Ascending aorta (tissue), 2 donors: ENCODE measurements around the gene PCDHA1. TPM values are rescaled to one million over a fixed set of nuclear protein-coding genes. Genes with fewer than 3 reads are reported as not detected.
"Not testable (repeated sequence)": the region's sequence is repeated elsewhere in the genome, so short reads cannot be mapped to it uniquely, and the experiment has no call there.

Experiments used
- DNase-seq, 2 donors: peaks; one replicate each; pipeline ENCODE4 v3.0.0-alpha.2; 2019; ENCODE audit warnings: low spot score in 2 of 2
- H3K27ac ChIP-seq, 2 donors: fragments of 200-600 bp; sonication (generic); one replicate each; pipeline ENCODE4 v1.5.1; 2016 to 2017; ENCODE audit warnings: mild to moderate bottlenecking in 1 of 2
- H3K27me3 ChIP-seq: fragments of 200-600 bp; sonication (generic); one replicate; pipeline ENCODE4 v1.5.1; 2017
- H3K36me3 ChIP-seq, 2 donors: fragments of 200-600 bp; sonication (generic); one replicate each; pipeline ENCODE4 v1.5.1; 2016
- H3K4me1 ChIP-seq, 2 donors: fragments of 200-600 bp; sonication (generic); one replicate each; pipeline ENCODE4 v1.5.1; 2016 to 2017; ENCODE audit warnings: mild to moderate bottlenecking in 1 of 2
- H3K4me3 ChIP-seq, 2 donors: fragments of 200-600 bp; sonication (generic); one replicate each; pipeline ENCODE4 v1.5.1; 2016 to 2017; ENCODE audit warnings: mild to moderate bottlenecking in 1 of 2
- H3K9me3 ChIP-seq, 2 donors: fragments of 200-600 bp; sonication (generic); one replicate each; pipeline ENCODE4 v1.5.1; 2016
- intact Hi-C: fragments of 100-400 bp; cut with DNase I; formaldehyde crosslinking; loops from one replicate; pipeline ENCODE4 v1.15.1; 2023
- total RNA-seq: library from RNA; depleted of rRNA; stranded (reverse); fragments of >200 nt; gene quantifications from one replicate; pipeline ENCODE4 v1.1.0, GENCODE V29; 2016
- TF ChIP-seq, protein P1 (sequence below), 3 experiments: fragments of 200-600 bp in 2 of 3; fragments of 450-650 bp in 1 of 3; sonication (generic) in 2 of 3; IDR thresholded peaks; one replicate each; pipeline ENCODE4 v1.5.1; 2016 to 2019; ENCODE audit warnings: antibody characterized with exemption in 3 of 3, mild to moderate bottlenecking in 1 of 3, moderate library complexity in 1 of 3

PCDHA1 gene
- total RNA-seq, 1 donor from 2014 or later = not detected

- intact Hi-C loops = no loop called here
- H3K27ac ChIP-seq = no peak within 1 kb of the TSS
- DNase-seq = no peak
- no peaks in the 10 kb centered on the region for H3K27me3 ChIP-seq
- H3K36me3 ChIP-seq = no peaks in the 10 kb centered on the region
- H3K4me3 ChIP-seq = no peak within 1 kb of the TSS
- H3K4me1 ChIP-seq = no peaks in the 10 kb centered on the region
- H3K9me3 ChIP-seq = peaks cover 11 to 61% of the 10 kb centered on the region in 2 donors
- TF ChIP-seq, protein P1, sequence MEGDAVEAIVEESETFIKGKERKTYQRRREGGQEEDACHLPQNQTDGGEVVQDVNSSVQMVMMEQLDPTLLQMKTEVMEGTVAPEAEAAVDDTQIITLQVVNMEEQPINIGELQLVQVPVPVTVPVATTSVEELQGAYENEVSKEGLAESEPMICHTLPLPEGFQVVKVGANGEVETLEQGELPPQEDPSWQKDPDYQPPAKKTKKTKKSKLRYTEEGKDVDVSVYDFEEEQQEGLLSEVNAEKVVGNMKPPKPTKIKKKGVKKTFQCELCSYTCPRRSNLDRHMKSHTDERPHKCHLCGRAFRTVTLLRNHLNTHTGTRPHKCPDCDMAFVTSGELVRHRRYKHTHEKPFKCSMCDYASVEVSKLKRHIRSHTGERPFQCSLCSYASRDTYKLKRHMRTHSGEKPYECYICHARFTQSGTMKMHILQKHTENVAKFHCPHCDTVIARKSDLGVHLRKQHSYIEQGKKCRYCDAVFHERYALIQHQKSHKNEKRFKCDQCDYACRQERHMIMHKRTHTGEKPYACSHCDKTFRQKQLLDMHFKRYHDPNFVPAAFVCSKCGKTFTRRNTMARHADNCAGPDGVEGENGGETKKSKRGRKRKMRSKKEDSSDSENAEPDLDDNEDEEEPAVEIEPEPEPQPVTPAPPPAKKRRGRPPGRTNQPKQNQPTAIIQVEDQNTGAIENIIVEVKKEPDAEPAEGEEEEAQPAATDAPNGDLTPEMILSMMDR (IDR thresholded peaks at IDR 0.05) = no peak
Measured at GRCh38 chr5:140833993-140834392, 48.1 kb downstream of the PCDHA1 start, which contains the start of gene PCDHA7. PCDHA7 (plus strand) TSS chr5:140834269; CDS start chr5:140834384, 115 bp downstream.

DNA sequence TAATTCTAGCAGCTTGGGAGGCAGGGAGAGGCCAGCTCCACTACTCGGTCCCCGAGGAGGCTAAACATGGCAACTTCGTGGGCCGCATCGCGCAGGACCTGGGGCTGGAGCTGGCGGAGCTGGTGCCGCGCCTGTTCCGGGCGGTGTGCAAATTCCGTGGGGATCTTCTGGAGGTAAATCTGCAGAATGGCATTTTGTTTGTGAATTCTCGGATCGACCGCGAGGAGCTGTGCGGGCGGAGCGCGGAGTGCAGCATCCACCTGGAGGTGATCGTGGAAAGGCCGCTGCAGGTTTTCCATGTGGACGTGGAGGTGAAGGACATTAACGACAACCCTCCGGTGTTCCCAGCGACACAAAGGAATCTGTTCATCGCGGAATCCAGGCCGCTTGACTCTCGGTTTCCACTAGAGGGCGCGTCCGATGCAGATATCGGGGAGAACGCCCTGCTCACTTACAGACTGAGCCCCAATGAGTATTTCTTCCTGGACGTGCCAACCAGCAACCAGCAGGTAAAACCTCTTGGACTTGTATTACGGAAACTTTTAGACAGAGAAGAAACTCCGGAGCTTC is 48.6 kb downstream of the PCDHA1 start:
- H3K4me1 ChIP-seq, H3K27ac ChIP-seq, H3K27me3 ChIP-seq, H3K36me3 ChIP-seq, intact Hi-C loops, H3K4me3 ChIP-seq, DNase-seq: not testable (repeated sequence)
- peaks cover 11 to 59% of the 10 kb centered on the region in 2 donors for H3K9me3 ChIP-seq

DNA sequence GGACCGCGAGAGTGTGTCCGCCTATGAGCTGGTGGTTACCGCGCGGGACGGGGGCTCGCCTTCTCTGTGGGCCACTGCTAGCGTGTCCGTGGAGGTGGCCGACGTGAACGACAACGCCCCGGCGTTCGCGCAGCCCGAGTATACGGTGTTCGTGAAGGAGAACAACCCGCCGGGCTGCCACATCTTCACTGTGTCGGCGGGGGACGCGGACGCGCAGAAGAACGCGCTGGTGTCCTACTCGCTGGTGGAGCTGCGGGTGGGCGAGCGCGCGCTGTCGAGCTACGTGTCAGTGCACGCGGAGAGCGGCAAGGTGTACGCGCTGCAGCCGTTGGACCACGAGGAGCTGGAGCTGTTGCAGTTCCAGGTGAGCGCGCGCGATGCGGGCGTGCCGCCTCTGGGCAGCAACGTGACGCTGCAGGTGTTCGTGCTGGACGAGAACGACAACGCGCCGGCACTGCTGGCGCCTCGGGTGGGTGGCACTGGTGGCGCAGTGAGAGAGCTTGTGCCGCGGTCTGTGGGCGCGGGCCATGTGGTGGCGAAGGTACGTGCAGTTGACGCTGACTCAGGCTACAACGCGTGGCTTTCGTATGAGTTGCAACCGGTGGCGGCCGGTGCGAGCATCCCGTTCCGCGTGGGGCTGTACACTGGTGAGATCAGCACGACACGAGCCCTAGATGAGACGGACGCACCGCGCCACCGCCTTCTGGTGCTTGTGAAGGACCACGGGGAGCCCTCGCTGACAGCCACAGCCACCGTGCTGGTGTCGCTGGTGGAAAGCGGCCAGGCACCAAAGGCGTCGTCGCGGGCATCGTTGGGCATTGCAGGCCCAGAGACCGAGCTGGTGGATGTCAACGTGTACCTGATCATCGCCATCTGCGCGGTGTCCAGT is 49.9 kb downstream of the PCDHA1 start:
- DNase-seq = no peak
- Histone ChIP-seq H3K4me1 (no peaks in the 10 kb centered on the region), H3K9me3 (peaks cover 11 to 59% of the 10 kb centered on the region in 2 donors), H3K27ac (no peak overlapping the region), H3K27me3 (no peaks in the 10 kb centered on the region), H3K36me3 (no peaks in the 10 kb centered on the region), H3K4me3 (no peak overlapping the region)
- TF ChIP-seq, protein P1 (IDR thresholded peaks at IDR 0.05) = no peak
- intact Hi-C loops = no loop called here

DNA sequence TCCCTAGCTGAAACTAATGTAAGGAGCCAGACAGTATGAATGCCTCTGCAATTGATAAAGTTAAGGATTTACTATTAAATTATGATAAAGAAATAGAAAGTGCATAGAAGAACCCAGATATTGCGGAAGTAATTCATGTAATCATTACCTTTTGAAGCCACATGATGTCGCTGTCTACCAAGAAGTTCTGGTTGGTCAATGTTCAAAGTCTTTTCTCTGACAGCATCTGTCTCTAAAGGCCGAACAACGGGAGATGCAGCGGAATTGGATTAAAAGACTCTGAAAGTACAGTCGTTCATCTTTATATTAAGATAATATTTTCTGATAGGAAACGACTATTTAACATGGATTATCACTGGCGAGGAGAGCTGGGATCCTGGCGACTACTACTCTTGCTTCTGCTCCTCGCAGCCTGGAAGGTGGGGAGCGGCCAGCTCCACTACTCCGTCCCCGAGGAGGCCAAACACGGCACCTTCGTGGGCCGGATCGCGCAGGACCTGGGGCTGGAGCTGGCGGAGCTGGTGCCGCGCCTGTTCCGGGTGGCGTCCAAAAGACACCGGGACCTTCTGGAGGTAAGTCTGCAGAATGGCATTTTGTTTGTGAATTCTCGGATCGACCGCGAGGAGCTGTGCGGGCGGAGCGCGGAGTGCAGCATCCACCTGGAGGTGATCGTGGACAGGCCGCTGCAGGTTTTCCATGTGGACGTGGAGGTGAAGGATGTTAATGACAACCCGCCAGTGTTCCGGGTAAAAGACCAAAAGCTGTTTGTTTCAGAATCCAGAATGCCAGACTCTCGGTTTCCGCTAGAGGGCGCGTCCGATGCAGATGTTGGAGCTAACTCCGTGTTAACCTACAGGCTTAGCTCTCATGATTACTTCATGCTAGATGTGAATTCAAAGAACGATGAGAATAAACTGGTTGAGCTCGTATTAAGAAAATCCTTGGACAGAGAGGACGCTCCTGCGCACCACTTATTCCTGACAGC is 55.3 kb downstream of the PCDHA1 start, which contains the start of gene PCDHA8:
Gene PCDHA8, plus strand, starts transcription at position 210 of the 985 bp plus-strand sequence. Its CDS starts 135 bp downstream, at position 345.
- TF ChIP-seq, protein P1 (IDR thresholded peaks at IDR 0.05) = no peak
- H3K36me3 ChIP-seq = no peaks in the 10 kb centered on the region
- no peak for DNase-seq
- intact Hi-C loops = no loop called here
- H3K27ac ChIP-seq = no peak within 1 kb of the TSS
- H3K4me1 ChIP-seq = no peaks in the 10 kb centered on the region
- H3K27me3 ChIP-seq = no peaks in the 10 kb centered on the region
- peaks cover 8 to 63% of the 10 kb centered on the region in 2 donors for H3K9me3 ChIP-seq
- no peak within 1 kb of the TSS for H3K4me3 ChIP-seq

DNA sequence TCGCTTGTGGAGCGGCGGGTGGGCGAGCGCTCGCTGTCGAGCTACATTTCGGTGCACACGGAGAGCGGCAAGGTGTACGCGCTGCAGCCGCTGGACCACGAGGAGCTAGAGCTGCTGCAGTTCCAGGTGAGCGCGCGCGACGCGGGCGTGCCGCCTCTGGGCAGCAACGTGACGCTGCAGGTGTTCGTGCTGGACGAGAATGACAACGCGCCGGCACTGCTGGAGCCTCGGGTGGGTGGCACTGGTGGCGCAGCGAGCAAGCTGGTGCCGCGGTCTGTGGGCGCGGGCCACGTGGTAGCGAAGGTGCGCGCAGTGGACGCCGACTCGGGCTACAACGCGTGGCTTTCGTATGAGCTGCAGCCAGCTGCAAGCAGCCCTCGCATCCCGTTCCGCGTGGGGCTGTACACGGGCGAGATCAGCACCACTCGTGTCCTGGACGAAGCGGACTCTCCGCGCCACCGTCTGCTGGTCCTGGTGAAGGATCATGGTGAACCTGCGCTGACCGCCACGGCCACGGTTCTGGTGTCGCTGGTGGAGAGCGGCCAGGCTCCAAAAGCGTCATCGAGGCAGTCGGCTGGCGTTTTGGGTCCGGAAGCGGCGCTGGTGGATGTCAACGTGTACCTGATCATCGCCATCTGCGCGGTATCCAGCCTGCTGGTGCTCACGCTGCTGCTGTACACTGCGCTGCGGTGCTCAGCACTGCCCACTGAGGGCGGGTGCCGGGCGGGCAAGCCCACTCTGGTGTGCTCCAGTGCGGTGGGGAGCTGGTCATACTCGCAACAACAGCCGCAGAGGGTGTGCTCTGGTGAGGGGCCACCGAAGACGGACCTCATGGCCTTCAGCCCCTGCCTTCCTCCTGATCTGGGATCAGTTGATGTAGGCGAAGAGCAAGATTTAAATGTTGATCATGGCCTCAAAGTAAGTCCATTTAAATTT is 57.1 kb downstream of the PCDHA1 start:
- H3K36me3 ChIP-seq = no peaks in the 10 kb centered on the region
- no peak overlapping the region for H3K27ac ChIP-seq
- H3K9me3 ChIP-seq = peaks cover 8 to 65% of the 10 kb centered on the region in 2 donors
- no peak overlapping the region for H3K4me3 ChIP-seq
- H3K4me1 ChIP-seq = no peaks in the 10 kb centered on the region
- no peaks in the 10 kb centered on the region for H3K27me3 ChIP-seq
- peak in 1 of 2 donors; percentile 58 for DNase-seq
- intact Hi-C loops = no loop called here
- TF ChIP-seq, protein P1 (IDR thresholded peaks at IDR 0.05) = no peak

DNA sequence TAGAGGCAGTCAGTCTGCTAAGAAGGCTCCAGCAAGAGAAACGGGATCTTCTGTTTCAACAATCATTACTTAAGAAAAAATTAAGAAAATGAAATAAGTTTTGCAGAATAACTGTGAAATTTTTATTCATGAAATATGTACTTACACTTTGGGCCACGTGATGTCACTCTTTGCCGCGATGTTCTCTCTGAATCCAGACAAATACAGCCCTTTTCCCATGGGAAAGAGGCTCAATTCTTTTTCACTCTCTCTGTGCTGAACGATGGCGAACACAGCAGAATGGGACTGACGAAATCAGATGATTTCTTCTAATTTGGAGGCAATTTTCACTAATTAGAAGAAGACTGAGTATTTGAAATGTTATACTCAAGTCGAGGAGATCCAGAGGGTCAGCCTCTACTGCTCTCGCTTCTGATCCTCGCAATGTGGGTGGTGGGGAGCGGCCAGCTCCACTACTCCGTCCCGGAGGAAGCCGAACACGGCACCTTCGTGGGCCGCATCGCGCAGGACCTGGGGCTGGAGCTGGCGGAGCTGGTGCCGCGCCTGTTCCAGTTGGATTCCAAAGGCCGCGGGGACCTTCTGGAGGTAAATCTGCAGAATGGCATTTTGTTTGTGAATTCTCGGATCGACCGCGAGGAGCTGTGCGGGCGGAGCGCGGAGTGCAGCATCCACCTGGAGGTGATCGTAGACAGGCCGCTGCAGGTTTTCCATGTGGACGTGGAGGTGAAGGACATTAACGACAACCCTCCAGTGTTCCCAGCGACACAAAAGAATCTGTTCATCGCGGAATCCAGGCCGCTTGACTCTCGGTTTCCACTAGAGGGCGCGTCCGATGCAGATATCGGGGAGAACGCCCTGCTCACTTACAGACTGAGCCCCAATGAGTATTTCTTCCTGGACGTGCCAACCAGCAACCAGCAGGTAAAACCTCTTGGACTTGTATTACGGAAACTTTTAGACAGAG is 62.5 kb downstream of the PCDHA1 start, which contains the start of gene PCDHA9:
Gene PCDHA9, plus strand, starts transcription at position 244 of the 964 bp plus-strand sequence. Its CDS starts 114 bp downstream, at position 358.
- H3K9me3 ChIP-seq = peaks cover 9 to 60% of the 10 kb centered on the region in 2 donors
- H3K27me3 ChIP-seq, H3K36me3 ChIP-seq, H3K4me3 ChIP-seq, intact Hi-C loops, H3K27ac ChIP-seq, H3K4me1 ChIP-seq, DNase-seq: not testable (repeated sequence)
